GM10248 (cell line): ENCODE measurements around the gene IPO11.
"Not testable (repeated sequence)": the region's sequence is repeated elsewhere in the genome, so short reads cannot be mapped to it uniquely, and the experiment has no call there.

ENCODE experiments used
- CTCF ChIA-PET: fragments of 300-600 bp; sonication (Branson Sonifier 250); formaldehyde crosslinking; extraction: SDS; loops from one replicate; lab custom pipeline; 2021; ENCODE audit warnings: antibody characterized with exemption; lab: Yijun Ruan, JAX
- POLR2A ChIA-PET: fragments of 350-650 bp; sonication (Branson Sonifier 250); formaldehyde crosslinking; extraction: SDS; loops from one replicate; lab custom pipeline; 2020; ENCODE audit warnings: antibody characterized with exemption; lab: Yijun Ruan, JAX
- DNase-seq: peaks from one replicate; pipeline ENCODE4 v3.0.0; 2012; ENCODE audit errors: extremely low spot score
- TF ChIP-seq, protein P1 (sequence below): IDR thresholded peaks from 2 replicates; pipeline ENCODE4 v1.5.1; 2012; ENCODE audit warnings: mild to moderate bottlenecking, low read depth; ENCODE audit errors: extremely low read depth, missing control alignments, control extremely low read depth

The IPO11 gene

DNA sequence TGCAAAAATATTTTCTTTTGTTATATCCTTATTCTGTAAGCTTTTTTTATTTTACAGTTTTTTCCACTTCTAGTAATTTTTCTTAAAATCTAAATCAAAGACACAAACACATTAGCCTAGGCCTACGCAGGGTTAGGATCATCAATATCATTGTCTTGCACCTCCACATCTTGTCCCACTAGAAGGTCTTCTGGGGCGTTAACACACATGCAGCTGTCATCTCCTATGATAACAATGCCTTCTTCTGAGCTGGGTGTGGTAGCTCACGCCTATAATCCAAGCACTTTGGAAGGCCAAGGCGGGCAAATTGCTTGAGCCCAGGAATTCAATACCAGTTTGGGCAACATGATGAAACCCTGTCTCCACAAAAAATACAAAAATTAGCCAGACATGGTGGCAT, 87.2 kb downstream of the IPO11 start:
- POLR2A ChIA-PET = no interaction called here
- TF ChIP-seq, protein P1, sequence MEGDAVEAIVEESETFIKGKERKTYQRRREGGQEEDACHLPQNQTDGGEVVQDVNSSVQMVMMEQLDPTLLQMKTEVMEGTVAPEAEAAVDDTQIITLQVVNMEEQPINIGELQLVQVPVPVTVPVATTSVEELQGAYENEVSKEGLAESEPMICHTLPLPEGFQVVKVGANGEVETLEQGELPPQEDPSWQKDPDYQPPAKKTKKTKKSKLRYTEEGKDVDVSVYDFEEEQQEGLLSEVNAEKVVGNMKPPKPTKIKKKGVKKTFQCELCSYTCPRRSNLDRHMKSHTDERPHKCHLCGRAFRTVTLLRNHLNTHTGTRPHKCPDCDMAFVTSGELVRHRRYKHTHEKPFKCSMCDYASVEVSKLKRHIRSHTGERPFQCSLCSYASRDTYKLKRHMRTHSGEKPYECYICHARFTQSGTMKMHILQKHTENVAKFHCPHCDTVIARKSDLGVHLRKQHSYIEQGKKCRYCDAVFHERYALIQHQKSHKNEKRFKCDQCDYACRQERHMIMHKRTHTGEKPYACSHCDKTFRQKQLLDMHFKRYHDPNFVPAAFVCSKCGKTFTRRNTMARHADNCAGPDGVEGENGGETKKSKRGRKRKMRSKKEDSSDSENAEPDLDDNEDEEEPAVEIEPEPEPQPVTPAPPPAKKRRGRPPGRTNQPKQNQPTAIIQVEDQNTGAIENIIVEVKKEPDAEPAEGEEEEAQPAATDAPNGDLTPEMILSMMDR = no peak
- no peak for DNase-seq
- CTCF ChIA-PET = interaction anchor here (1.1 kb wide), 1 partner anchor 32 kb away, joined by 3 read pairs; no protein-coding TSS in a partner anchor

DNA sequence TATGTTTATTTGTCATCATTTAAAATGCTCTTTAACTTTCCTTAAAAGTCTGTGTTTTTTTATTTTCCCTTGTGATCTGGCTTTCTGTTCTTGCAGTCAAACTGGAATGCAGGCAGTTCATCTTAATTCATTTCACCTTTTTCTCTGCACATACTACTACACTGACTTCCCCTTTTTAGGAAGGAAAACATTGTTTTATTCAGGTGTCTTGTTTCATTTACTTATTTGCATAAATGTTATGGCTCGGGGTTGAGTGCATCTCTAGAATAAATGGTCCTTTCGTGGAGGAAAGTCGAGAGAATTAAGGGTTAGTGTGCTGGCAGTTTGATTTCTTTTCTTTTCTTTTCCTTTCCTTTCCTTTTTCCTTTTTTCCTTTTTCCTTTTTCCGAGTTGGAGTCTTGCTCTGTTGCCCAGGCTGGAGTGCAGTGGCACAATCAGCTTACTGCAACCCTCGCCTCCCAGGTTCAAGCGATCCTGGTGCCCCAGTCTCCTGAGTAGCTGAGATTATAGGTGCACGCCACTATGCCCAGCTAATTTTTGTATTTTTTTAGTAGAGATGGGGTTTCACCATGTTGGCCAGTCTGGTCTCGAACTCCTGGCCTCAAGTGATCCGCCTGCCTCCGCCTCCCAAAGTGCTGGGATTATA, 90.0 kb downstream of the IPO11 start:
- no peak for DNase-seq
- ChIA-PET CTCF (no interaction called here), POLR2A (no interaction called here)
- TF ChIP-seq, protein P1 = no peak

DNA sequence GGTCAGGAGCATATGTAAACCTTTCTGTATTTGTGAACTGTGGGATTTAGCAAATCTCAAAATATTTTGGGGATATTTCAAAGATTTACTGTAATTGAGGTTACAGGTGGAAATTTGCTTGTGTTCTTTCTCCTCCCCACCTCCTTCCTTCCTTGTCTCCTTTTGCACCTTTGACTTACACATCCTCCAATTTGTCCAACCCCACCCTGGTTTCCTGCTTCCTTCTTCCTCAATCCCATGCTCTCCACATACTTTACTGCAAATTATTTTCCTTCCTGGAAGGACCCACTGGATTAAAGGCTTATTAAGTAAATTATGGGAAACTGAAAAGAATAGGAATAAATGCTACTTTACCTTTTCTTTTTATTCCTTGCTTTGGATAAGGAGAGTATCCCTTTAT, 91.6 kb downstream of the IPO11 start:
- ChIA-PET POLR2A (no interaction called here), CTCF (interaction anchor here (1.1 kb wide), 1 partner anchor 79 kb away, joined by 3 read pairs; no protein-coding TSS in a partner anchor)
- no peak for DNase-seq
- TF ChIP-seq, protein P1 = no peak

DNA sequence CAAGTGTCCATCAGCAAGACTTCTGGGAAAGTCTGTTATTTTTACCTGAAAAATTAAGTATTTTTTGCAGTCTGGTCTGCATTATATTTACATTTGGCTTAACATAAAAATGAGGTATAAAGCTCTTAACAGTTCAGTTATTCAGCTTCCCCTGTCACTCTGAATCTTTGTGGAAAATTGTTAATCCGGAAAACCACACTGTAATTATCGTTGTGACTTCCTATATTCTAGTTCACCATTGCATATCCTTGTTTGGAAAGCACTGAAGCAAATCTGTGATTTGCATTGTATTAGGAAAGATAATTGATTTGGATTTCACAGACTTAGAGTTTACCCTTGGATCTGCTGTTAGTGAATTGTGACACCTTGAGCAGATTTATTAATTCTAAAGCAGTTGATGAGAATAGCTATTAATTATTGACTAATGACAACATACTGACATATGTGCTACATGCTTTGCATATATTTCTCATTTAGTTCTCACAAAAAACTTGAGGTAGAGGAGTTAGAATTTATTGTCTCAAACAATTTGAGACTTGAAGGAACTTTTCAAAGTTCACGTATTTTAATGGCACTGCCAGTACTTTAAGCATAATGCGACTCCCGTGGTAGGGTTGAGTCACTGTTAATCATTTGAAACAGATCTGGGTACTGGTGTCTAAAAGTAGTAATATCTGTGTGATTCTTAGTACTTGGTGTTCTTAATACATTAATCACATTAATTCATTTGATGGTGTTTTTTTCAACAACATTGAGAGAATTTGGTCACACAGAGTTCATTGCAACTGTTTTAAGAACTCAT, 94.3 kb downstream of the IPO11 start:
- no peak for DNase-seq
- POLR2A ChIA-PET = no interaction called here
- TF ChIP-seq, protein P1 = no peak
- CTCF ChIA-PET = interaction anchor here (1.5 kb wide), 1 partner anchor 8 kb away, joined by 3 read pairs; no protein-coding TSS in a partner anchor

DNA sequence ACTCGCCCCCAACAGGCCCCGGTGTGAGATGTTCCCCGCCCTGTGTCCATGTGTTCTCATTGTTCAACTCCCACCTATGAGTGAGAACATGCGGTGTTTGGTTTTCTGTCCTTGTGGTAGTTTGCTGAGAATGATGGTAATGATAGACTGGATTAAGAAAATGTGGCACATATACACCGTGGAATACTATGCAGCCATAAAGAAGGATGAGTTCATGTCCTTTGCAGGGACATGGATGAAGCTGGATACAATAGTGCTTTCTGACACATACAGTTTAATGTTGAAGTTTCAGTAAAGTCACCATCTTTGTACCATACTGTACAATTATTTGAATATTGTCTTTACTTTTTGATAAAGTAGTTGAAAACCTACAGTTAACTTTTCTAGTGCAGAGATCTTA, 96.2 kb downstream of the IPO11 start:
- DNase-seq, POLR2A ChIA-PET: not testable (repeated sequence)
- CTCF ChIA-PET = interaction anchor here (1.0 kb wide), 1 partner anchor 14 kb away, joined by 3 read pairs; no protein-coding TSS in a partner anchor

DNA sequence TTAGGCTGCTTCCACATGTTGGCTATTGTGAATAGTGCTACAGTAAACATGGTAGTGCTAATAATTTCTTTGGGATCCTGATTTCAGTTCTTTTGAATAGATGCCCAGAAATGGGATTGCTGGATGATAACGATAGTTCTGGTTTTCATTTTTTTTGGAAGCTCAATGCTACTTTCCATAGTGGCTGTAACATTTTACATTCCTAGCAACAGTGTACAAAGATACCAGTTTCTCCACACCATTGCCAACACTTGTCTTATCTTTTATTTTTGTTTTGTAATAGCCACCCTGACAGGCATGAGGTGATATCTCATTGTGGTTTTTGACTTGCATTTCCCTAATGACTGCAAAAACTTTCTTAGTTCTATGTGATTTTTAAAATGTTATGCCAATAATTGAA, 97.2 kb downstream of the IPO11 start:
- ChIA-PET POLR2A (no interaction called here), CTCF (interaction anchor here (1.0 to 1.2 kb wide), 2 partner anchors 13 to 17 kb away, joined by 3 read pairs; no protein-coding TSS in a partner anchor)
- TF ChIP-seq, protein P1 = no peak
- no peak for DNase-seq

DNA sequence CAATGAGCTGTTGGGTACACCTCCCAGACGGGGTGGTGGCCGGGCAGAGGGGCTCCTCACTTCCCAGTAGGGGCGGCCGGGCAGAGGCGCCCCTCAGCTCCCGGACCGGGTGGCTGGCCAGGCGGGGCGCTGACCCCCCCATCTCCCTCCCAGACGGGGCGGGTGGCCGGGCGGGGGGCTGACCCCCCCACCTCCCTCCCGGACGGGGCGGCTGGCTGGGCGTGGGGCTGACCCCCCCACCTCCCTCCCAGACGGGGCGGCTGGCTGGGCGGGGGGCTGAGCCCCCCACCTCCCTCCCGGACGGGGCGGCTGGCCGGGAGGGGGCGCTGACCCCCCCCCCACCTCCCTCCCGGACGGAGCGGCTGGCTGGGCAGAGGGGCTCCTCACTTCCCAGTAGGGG, 100.5 kb downstream of the IPO11 start:
- CTCF ChIA-PET, DNase-seq, POLR2A ChIA-PET: not testable (repeated sequence)
